Endothelial cell of umbilical vein (primary cell): Measurements from ENCODE around the gene ADIPOQ. TPM values are rescaled to one million over a fixed set of nuclear protein-coding genes. Genes with fewer than 3 reads are reported as not detected.

ENCODE experiments used
- BruUV-seq: library from RNA; stranded (reverse); fragments of 400-500 nt; replicated peaks from 2 replicates; lab custom pipeline; 2021; lab: Mats Ljungman, UMichigan
- CTCF ChIA-PET: fragments of 300-600, 350-600 bp; sonication (Branson Sonifier 250); formaldehyde crosslinking; loops from one replicate; lab custom pipeline; 2021; ENCODE audit warnings: antibody characterized with exemption, inconsistent platforms; lab: Charles Lee
- POLR2A ChIA-PET: fragments of 300-600, 350-600 bp; sonication (Branson Sonifier 250); formaldehyde crosslinking; loops from one replicate; lab custom pipeline; 2021; ENCODE audit warnings: antibody characterized with exemption, inconsistent platforms; lab: Charles Lee
- DNase-seq: peaks from one replicate; pipeline ENCODE4 v3.0.0-alpha.2; 2011; ENCODE audit warnings: low read depth, low spot score
- FAIRE-seq: peaks from 2 replicates; lab custom pipeline; 2011; peaks lifted over from hg19 to GRCh38; lab: Jason Lieb, UNC
- H2AFZ ChIP-seq: 2 replicates; pipeline ENCODE4 v1.6.0; 2012; ENCODE audit warnings: low read depth, low read length, control low read depth, inconsistent platforms
- H3K27ac ChIP-seq: 2 replicates; pipeline ENCODE4 v1.5.1; 2011; ENCODE audit warnings: low read depth, mild to moderate bottlenecking, control low read depth, low read length, moderate library complexity; ENCODE audit not compliant: insufficient read depth
- H3K27me3 ChIP-seq, 2 experiments: 2 replicates each; pipeline versions ENCODE4 v1.6.0 to v1.6.1; 2011; ENCODE audit warnings: low read length in 2 of 2, mixed read lengths in 1 of 2; ENCODE audit not compliant: control insufficient read depth in 2 of 2, insufficient read depth in 2 of 2
- H3K36me3 ChIP-seq, 2 experiments: 2 replicates in 1 of 2; 3 replicates in 1 of 2; pipeline ENCODE4 v1.5.1; 2011; ENCODE audit warnings: low read length in 2 of 2, mild to moderate bottlenecking in 1 of 2, moderate library complexity in 1 of 2; ENCODE audit not compliant: control insufficient read depth in 2 of 2, insufficient read depth in 2 of 2; ENCODE audit errors: extremely low read depth in 1 of 2
- H3K4me1 ChIP-seq: 3 replicates; pipeline ENCODE4 v1.5.1; 2011; ENCODE audit warnings: mild to moderate bottlenecking, low read length; ENCODE audit not compliant: control insufficient read depth, insufficient read depth; ENCODE audit errors: extremely low read depth
- H3K4me2 ChIP-seq: 2 replicates; pipeline ENCODE4 v1.6.1; 2011; ENCODE audit warnings: low read length, control low read depth, mixed read lengths; ENCODE audit not compliant: insufficient read depth
- H3K4me3 ChIP-seq, 3 experiments: fragments of 200-600 bp in 1 of 3; sonication (generic), shearing (Covaris generic) in 1 of 3; replicated peaks in 1 of 3; 2 replicates each; pipeline ENCODE4 v1.5.1; 2011 to 2016; ENCODE audit warnings: control low read depth in 3 of 3, low read length in 3 of 3, mild to moderate bottlenecking in 2 of 3, inconsistent platforms in 1 of 3, low read depth in 1 of 3, moderate library complexity in 1 of 3; ENCODE audit not compliant: insufficient read depth in 1 of 3
- H3K79me2 ChIP-seq: 2 replicates; pipeline ENCODE4 v1.6.0; 2012; ENCODE audit warnings: low read length, inconsistent platforms; ENCODE audit not compliant: control insufficient read depth, insufficient read depth
- H3K9ac ChIP-seq: replicated peaks from 2 replicates; pipeline ENCODE3; 2011; ENCODE audit warnings: low read length, control low read depth; ENCODE audit not compliant: insufficient read depth; ENCODE audit errors: extremely low read depth
- H3K9me1 ChIP-seq: replicated peaks from 3 replicates; pipeline ENCODE4 v1.6.0; 2011; ENCODE audit warnings: mild to moderate bottlenecking, low read length; ENCODE audit not compliant: control insufficient read depth, insufficient read depth; ENCODE audit errors: extremely low read depth
- H3K9me3 ChIP-seq: replicated peaks from 2 replicates; pipeline ENCODE4 v1.5.1; 2012; ENCODE audit warnings: low read length, inconsistent platforms; ENCODE audit not compliant: control insufficient read depth, insufficient read depth
- H4K20me1 ChIP-seq: replicated peaks from 2 replicates; pipeline ENCODE3; 2011; ENCODE audit warnings: mild to moderate bottlenecking, low read length; ENCODE audit not compliant: control insufficient read depth, insufficient read depth; ENCODE audit errors: extremely low read depth
- EZH2 ChIP-seq: IDR thresholded peaks from 2 replicates; pipeline ENCODE4 v1.6.1; 2012; ENCODE audit warnings: borderline replicate concordance, low read depth, mild to moderate bottlenecking, moderate library complexity, low read length, inconsistent platforms; ENCODE audit not compliant: severe bottlenecking
- FOS ChIP-seq: IDR thresholded peaks from 2 replicates; pipeline ENCODE4 v1.6.1; 2011; ENCODE audit warnings: mild to moderate bottlenecking, low read length, moderate library complexity, borderline replicate concordance; ENCODE audit not compliant: insufficient read depth
- GATA2 ChIP-seq: IDR thresholded peaks from 2 replicates; pipeline ENCODE4 v1.7.0; 2011; ENCODE audit warnings: low read depth, mild to moderate bottlenecking, moderate library complexity, mixed read lengths, low read length; ENCODE audit not compliant: insufficient read length, insufficient read depth
- JUN ChIP-seq: IDR thresholded peaks from 2 replicates; pipeline ENCODE4 v1.6.1; 2011; ENCODE audit warnings: borderline replicate concordance, low read depth; ENCODE audit not compliant: insufficient read length, insufficient read depth
- MAX ChIP-seq: IDR thresholded peaks from 2 replicates; pipeline ENCODE4 v1.6.1; 2011; ENCODE audit not compliant: insufficient read depth, insufficient read length
- MYC ChIP-seq: IDR thresholded peaks from one replicate; pipeline ENCODE4 v1.6.1; 2011; ENCODE audit warnings: mild to moderate bottlenecking, low read depth, low read length
- POLR2A ChIP-seq: IDR thresholded peaks from 2 replicates; pipeline ENCODE4 v1.6.1; 2012; ENCODE audit warnings: low read depth, mild to moderate bottlenecking, control low read depth, low read length
- POLR2AphosphoS5 ChIP-seq: IDR thresholded peaks from 2 replicates; pipeline ENCODE4 v1.6.1; 2012; ENCODE audit warnings: low read depth, mild to moderate bottlenecking, control low read depth, low read length, moderate library complexity; ENCODE audit not compliant: insufficient read depth
- dilution Hi-C: fragments of 300-500 bp; cut with MboI; formaldehyde crosslinking; loops from one replicate; pipeline ENCODE4 v1.15.0; 2019; ENCODE audit warnings: low sequenced_read_pairs; ENCODE audit not compliant: extremely low pct_ligation_motif_present
- intact Hi-C: fragments of 100-400 bp; cut with micrococcal nuclease; formaldehyde crosslinking; loops from one replicate; pipeline ENCODE4 v1.10.0; 2022
- polyA plus RNA-seq, 4 experiments: library from polyadenylated mRNA; depleted of rRNA in 3 of 4; stranded (reverse) in 3 of 4; unstranded in 1 of 4; fragments of >200 nt; gene quantifications; 2 replicates each; pipeline versions ENCODE4 v1.2.1 to v1.2.3, GENCODE V29; 2011 to 2012; ENCODE audit warnings: missing spikeins in 1 of 4
- total RNA-seq: library from RNA; stranded (reverse); gene quantifications from 2 replicates; pipeline ENCODE4 v1.2.3, GENCODE V29; 2021
- TF ChIP-seq, protein P1 (sequence below), 2 donors: IDR thresholded peaks; 1 replicate in 1 of 2; 2 replicates in 1 of 2; pipeline ENCODE4 v1.5.1; 2011; ENCODE audit warnings: low read length in 2 of 2, mild to moderate bottlenecking in 2 of 2, moderate library complexity in 2 of 2, control low read depth in 1 of 2, inconsistent platforms in 1 of 2, low read depth in 1 of 2; ENCODE audit not compliant: insufficient read depth in 1 of 2; ENCODE audit errors: extremely low read depth in 1 of 2

Gene ADIPOQ
- total and polyA plus RNA-seq, 2 donors (not counting 3 experiments of a cell fraction or from before 2014, with no cell fraction given): not detected

GRCh38 chr3:186800285-186800684, 42.2 kb upstream of the ADIPOQ start:
- H3K4me3 ChIP-seq: no peak overlapping the region
- H3K27ac ChIP-seq: no peak overlapping the region
- peaks cover 12% of the 10 kb centered on the region for H3K4me1 ChIP-seq
- H3K4me2 ChIP-seq: no peak overlapping the region
- ChIA-PET CTCF (interaction anchor here (1.5 kb wide), 1 partner anchor 21 kb away, joined by 7 read pairs; no protein-coding TSS in a partner anchor), POLR2A (no interaction called here)
- TF ChIP-seq, protein P1, sequence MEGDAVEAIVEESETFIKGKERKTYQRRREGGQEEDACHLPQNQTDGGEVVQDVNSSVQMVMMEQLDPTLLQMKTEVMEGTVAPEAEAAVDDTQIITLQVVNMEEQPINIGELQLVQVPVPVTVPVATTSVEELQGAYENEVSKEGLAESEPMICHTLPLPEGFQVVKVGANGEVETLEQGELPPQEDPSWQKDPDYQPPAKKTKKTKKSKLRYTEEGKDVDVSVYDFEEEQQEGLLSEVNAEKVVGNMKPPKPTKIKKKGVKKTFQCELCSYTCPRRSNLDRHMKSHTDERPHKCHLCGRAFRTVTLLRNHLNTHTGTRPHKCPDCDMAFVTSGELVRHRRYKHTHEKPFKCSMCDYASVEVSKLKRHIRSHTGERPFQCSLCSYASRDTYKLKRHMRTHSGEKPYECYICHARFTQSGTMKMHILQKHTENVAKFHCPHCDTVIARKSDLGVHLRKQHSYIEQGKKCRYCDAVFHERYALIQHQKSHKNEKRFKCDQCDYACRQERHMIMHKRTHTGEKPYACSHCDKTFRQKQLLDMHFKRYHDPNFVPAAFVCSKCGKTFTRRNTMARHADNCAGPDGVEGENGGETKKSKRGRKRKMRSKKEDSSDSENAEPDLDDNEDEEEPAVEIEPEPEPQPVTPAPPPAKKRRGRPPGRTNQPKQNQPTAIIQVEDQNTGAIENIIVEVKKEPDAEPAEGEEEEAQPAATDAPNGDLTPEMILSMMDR (IDR thresholded peaks at IDR 0.05; ENCODE audit: extremely low read depth in 1 of 2, insufficient read depth in 1 of 2, low read depth in 1 of 2, low read length in 2 of 2): no peak
- TF ChIP-seq GATA2 (no peak), MAX (no peak), EZH2 (no peak), MYC (no peak), POLR2AphosphoS5 (no peak), FOS (no peak), POLR2A (no peak), JUN (no peak)
- DNase-seq: no peak
- no peak overlapping the region for H2AFZ ChIP-seq
- H3K9ac ChIP-seq: no peak overlapping the region
- no peaks in the 10 kb centered on the region for H3K27me3 ChIP-seq
- H3K9me1 ChIP-seq: no peaks in the 10 kb centered on the region
- H4K20me1 ChIP-seq: no peaks in the 10 kb centered on the region
- H3K9me3 ChIP-seq: no peaks in the 10 kb centered on the region
- peaks cover 2 to 13% of the 10 kb centered on the region in 2 experiments for H3K36me3 ChIP-seq
- BruUV-seq: no TSS peak
- intact Hi-C loops: no loop called here
- dilution Hi-C loops: no loop called here
- no peak for FAIRE-seq
- peaks cover 6% of the 10 kb centered on the region for H3K79me2 ChIP-seq
